NCI-H82 treated with DMSO at 0.1 percent for 48 hours (cell line): ENCODE results near the gene COL4A2.
A peak's percentile ranks its signal among the peaks of the same experiment; 100 is the strongest.

Experiments
- DNase-seq: peaks from one replicate; lab custom pipeline; 2025; ENCODE audit not compliant: unreplicated experiment; lab: John Stamatoyannopoulos, UW

The COL4A2 gene

GRCh38 chr13:110396913-110397381, 89.9 kb downstream of the COL4A2 start:
- DNase-seq = no peak

GRCh38 chr13:110397436-110398115, 90.5 kb downstream of the COL4A2 start:
- DNase-seq = no peak

- no peak for DNase-seq
Measured at GRCh38 chr13:110398564-110399507, 91.8 kb downstream of the COL4A2 start.

GRCh38 chr13:110399801-110400200, 92.7 kb downstream of the COL4A2 start:
- DNase-seq = no peak

GRCh38 chr13:110400786-110401533, 93.9 kb downstream of the COL4A2 start:
- no peak for DNase-seq

DNA sequence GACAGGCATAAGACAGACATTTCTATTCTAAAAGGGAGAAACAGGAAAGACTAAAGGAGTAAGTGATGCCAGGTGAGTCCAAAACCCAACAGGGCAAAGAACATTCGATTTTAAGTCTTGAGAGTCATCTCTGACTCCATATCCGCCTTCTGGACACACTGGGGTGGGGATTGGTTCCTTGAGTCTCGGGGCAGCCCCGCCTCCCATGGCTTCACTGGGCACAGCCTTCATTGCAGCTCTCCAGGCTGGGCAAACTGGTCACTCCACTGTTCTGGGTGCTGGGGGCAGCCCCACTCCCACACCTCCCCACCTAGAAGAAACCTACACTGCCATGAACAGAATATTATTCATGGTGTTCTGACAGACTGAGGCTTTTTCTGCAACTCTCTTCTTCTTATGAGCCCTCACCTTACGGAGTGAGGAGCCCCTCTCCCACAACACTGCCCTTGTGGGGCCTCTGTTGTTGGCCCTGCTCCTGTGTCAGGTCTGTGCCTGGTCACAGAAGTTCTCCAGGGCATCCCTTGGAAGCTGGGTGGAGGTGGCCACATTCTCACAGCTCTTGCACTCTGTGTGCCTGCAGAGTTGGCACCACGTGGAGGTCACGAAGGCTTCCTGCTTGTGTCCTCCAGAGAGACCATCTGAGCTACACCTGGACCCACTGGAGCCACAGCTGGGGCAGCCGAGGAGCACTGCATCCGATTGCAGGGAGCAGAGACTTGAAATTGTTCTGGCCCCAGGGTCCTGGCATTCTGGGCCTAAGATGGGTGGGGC, 95.4 kb downstream of the COL4A2 start:
- DNase-seq = no peak

DNA sequence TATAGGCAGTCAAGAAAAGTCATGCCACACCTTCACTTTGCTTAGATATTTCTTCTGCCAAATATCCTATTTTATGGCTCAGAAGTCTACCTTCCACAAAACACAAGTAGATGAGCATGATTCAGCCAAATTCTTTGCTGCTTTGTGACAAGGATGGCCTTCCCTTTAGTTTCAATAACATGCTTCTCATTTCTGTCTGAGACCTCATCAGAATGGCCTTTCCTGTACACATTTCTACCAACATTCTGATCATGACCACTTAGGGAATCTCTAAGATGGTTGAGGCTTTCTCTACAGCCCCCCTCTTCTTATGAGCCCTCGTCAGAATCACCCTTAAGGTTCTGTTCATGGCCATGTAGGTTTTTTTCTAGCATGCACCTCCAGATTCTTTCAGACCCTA, 96.2 kb downstream of the COL4A2 start:
- no peak for DNase-seq

DNA sequence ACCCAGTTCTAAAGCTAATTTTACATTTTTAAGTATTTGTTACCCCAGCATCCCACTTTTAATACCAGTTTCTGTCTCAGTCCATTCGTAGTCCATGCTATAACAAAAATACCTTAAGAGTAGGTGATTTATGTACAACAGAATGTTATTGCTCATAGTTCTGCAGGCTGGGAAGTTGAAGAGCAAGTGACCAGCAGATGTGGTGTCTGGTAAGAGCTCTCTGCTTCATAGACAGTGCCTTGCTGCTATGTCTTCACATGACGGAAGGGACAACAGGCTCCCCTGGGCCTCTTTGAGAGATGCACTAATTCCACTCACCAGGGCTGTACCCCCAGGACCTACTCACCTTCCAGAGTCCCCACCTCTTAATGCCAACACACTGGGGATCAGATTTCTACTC, 96.6 kb downstream of the COL4A2 start:
- no peak for DNase-seq

DNA sequence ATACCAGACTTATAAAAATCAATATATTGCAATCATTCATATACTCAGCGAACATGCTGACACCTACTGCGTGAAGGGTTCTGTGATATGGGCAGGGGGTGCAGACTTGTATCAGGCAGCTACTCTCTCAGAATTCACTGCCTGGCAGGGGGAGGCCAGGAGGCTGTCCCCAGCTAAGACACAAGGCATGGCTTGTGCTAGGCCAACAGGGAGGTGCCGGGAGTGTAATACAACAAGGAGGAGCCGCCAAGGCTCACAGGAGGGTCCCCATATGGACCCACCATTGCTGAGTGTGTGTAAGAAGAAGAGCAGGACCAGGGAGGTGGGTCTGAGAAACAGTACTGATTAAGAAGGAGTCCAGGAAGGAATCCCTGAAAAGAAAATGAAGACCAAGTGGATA, 97.2 kb downstream of the COL4A2 start:
- no peak for DNase-seq

DNA sequence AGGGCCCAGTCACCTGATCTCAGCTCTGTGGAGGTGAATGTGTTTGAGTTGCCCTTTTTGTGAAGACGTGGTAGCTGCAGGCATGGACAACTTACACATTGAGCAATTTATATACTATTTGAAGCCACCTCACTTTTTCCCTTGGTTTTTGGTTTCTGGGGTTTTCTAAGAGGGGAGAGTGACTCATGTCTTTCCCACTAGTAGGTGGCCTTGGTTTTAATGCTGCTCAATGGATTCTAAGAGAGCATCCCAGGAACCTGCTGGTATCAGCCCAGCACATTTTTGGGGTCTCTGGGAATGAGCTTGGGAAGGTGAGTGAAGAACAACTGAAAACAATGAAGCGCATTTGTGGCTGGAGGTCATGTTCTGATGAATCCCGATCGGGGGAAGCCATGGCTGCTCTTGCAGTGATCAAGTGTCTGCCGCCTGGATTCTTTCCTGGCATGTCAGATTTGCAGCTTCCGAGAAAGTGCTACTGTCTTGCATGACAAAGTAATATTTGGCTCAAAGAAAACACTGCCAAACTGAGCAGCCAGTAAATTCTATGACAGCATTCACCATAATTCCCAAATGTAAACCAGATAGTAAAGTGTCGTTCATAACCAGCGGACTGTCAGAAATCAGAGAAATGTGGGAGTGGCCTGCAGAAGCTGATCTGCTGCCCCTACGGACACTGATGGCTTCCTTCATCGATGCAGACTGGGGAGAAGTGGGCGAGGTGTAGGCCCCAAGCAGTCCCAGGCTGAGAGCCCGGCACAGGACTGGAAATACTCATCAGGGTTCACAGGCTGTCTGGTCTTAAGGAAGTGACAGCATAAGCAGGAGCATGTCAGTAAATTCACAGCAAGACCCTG, 98.7 kb downstream of the COL4A2 start:
- DNase-seq = no peak

- no peak for DNase-seq
Measured at GRCh38 chr13:110407021-110407420, 99.9 kb downstream of the COL4A2 start.

GRCh38 chr13:110407531-110407930, 100.4 kb downstream of the COL4A2 start:
- no peak for DNase-seq

DNA sequence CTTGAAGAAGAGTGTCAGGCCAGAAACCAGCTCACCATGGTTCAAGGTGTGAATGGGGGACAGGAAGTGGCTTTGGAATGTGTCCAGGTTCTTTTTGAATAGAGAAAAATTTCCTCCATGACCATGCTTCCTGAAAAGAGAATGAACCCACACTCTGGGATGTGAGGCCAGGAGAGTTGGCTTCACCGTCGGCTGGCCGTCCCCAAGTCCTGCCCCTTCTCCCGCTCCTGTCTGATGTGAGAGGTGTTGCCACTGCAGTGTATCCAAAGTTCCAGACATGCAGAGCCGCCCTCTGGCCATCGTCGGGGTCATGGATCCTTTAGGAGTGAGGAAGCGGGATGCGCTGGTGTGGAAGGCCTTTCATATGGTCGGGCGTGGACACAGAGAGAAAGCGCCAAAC, 101.2 kb downstream of the COL4A2 start:
- DNase-seq = no peak

- no peak for DNase-seq
Measured at GRCh38 chr13:110409581-110409992, 102.5 kb downstream of the COL4A2 start.

GRCh38 chr13:110410000-110410399, 102.9 kb downstream of the COL4A2 start:
- DNase-seq = no peak

DNA sequence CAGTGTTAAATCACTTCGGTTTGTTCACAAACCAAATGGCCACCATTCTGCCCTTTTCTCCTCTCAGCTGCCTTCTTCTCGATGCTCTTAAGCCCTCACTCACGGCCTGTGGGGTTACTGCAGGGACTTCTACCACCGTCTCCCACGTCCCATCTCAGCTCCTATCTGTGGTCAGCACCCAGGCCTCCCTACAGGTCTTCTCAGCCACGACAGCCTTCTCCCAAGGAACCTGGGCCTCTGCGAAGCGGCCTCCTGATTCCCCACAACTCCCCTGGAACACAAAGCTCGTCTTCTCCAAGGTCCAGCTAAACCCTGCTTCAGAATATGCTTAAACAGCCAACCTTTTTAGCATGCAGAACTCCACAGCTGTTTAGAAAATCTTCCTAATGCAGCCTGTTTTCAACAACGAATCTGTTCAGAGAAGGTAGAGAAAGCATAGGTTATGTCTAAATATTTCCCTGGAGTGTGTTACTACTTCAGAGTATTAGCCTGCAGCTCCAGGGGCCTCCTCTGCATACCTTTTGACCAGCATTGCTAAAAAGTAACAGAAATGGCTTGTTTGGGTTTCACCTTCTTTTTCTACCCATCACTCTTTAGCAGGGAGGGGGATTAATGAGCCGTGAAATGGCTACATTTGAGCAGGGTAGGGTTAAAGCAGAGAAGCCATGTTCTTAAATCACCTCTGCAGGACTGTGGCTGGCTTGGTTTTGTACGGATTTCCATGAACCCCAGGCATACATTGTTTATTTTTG, 104.0 kb downstream of the COL4A2 start:
- DNase-seq = no peak

DNA sequence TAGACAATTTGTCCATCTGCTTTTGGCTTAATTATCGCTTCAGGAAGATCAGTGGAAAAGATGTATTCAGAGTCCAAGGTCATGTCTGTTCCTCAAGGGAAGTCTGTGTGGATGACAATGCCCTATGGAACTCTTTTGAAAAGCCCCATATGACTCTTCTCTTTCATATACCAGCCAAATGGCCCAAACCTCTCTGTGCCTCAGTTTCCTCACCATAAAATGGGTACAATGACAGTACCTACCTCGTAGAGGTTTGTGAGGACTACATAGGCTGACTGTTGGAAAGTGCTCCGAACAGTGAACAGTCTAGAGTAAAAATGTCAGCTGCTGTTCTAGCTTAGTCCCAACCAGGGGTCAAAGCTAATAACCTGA, 104.6 kb downstream of the COL4A2 start:
- DNase-seq = no peak

GRCh38 chr13:110412132-110412914, 105.2 kb downstream of the COL4A2 start:
- DNase-seq = peak; percentile 50
